ENCODE measurements around the gene MYO1D. TPM values are rescaled to one million over a fixed set of nuclear protein-coding genes. Genes with fewer than 3 reads are reported as not detected.

The MYO1D gene
- total and polyA plus RNA-seq, 2 of the 13 experiments (the other 11 are each of a cell fraction or from before 2014, with no cell fraction given), result 13.2 to 17.3 TPM

DNA sequence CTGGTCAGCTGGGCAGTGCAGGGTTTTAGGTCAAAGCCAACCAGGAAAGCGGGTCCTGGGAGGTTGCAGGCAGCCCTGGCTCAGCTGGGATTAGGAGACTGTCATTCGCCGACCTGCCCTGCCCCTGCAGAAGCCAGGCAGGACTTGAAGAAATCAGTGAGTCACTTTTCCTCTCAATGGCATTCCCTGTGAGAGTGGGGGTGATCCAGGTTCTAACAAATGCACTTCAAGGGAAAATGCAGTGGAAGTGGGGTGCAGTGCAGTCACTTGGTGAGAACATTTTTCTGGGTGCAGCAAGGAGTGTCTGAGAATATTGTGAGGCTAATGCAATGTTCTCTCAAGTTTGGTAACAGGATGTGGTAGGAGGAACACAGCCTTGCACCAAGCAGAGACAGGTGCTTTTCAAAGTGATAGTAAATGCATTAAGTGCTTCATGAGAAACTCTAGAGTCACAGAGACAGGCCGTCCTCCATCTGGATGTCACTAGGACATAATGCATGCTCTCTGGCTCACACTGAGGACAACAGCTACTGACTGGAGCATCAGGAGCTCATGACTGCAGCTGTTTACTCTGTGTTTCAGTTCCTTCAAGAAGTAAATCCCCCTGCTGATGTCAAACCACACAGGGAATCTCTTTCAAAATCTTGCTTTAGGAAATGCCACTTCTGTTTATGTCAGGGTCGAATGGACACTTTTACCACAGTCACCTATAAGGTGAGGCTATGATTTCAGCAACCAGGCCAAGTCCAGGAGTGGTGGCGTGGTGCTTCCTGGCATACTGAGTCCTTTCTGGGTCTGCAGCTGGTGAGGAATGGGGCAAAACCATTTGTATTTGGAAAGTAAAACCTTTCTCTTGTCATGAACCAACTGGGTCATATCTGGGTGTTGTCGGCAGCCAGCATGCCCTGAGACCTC lies 373.4 kb downstream of the MYO1D start:
- TF ChIP-seq, protein P1, sequence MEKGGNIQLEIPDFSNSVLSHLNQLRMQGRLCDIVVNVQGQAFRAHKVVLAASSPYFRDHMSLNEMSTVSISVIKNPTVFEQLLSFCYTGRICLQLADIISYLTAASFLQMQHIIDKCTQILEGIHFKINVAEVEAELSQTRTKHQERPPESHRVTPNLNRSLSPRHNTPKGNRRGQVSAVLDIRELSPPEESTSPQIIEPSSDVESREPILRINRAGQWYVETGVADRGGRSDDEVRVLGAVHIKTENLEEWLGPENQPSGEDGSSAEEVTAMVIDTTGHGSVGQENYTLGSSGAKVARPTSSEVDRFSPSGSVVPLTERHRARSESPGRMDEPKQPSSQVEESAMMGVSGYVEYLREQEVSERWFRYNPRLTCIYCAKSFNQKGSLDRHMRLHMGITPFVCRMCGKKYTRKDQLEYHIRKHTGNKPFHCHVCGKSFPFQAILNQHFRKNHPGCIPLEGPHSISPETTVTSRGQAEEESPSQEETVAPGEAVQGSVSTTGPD (CRISPR knock-in tag; IDR thresholded peaks at IDR 0.05), result no peak
- TF ChIP-seq ZSCAN31 (CRISPR knock-in tag; IDR thresholded peaks at IDR 0.05; ENCODE audit: low read depth) (no peak), HNF4G (IDR thresholded peaks at IDR 0.05; ENCODE audit: borderline replicate concordance, low read depth, low read length) (no peak), HNF4G (CRISPR knock-in tag; IDR thresholded peaks at IDR 0.05; ENCODE audit: borderline replicate concordance, low read depth) (no peak), THYN1 (CRISPR knock-in tag; IDR thresholded peaks at IDR 0.05; ENCODE audit: borderline replicate concordance, low read depth) (no peak), ZBTB8A (CRISPR knock-in tag; IDR thresholded peaks at IDR 0.05; ENCODE audit: borderline replicate concordance, low read depth) (no peak), PAX8 (CRISPR knock-in tag; IDR thresholded peaks at IDR 0.05; ENCODE audit: borderline replicate concordance) (no peak)
- TF ChIP-seq, protein P2, sequence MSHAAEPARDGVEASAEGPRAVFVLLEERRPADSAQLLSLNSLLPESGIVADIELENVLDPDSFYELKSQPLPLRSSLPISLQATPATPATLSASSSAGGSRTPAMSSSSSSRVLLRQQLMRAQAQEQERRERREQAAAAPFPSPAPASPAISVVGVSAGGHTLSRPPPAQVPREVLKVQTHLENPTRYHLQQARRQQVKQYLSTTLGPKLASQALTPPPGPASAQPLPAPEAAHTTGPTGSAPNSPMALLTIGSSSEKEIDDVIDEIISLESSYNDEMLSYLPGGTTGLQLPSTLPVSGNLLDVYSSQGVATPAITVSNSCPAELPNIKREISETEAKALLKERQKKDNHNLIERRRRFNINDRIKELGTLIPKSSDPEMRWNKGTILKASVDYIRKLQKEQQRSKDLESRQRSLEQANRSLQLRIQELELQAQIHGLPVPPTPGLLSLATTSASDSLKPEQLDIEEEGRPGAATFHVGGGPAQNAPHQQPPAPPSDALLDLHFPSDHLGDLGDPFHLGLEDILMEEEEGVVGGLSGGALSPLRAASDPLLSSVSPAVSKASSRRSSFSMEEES (CRISPR knock-in tag; IDR thresholded peaks at IDR 0.05), result no peak
- no peaks in the 10 kb centered on the region for H3K36me3 ChIP-seq (replicated peaks in 1 of 2; ENCODE audit: control insufficient read depth in 1 of 2, insufficient read depth in 2 of 2, low read length in 2 of 2)
- ChIA-PET CTCF (ENCODE audit: low intra/inter-chr PET ratio, low total read pairs) (no interaction called here), POLR2A (no interaction called here)
- BruUV-seq (replicated peaks), result no TSS peak
- in situ Hi-C loops (cut with HindIII; ENCODE audit: extremely low pct_ligation_motif_present, low pct_unique_long_range_greater_than_20kb), result no loop called here
- H3K4me2 ChIP-seq (ENCODE audit: low read depth, low read length), result no peak overlapping the region
- intact Hi-C loops (cut with micrococcal nuclease; ENCODE audit: unreplicated experiment), result no loop called here
- H3K27ac ChIP-seq (ENCODE audit: extremely low read length, insufficient read depth, low read length), result no peak overlapping the region
- no peaks in the 10 kb centered on the region for H3K27me3 ChIP-seq (ENCODE audit: control insufficient read depth in 1 of 2, insufficient read depth in 2 of 2, low read length in 2 of 2)
- DNase-seq (ENCODE audit: low spot score), result no peak
- H3K4me1 ChIP-seq (ENCODE audit: insufficient read depth, low read length), result peaks cover 16% of the 10 kb centered on the region
- H3K4me3 ChIP-seq (replicated peaks in 1 of 3; ENCODE audit: insufficient read depth in 1 of 3, low read depth in 2 of 3, low read length in 3 of 3), result no peak overlapping the region
- H2AFZ ChIP-seq (ENCODE audit: low read length), result no peak overlapping the region
- H3K9ac ChIP-seq (ENCODE audit: insufficient read depth, low read depth, low read length), result no peak overlapping the region
- no peak for ATAC-seq
- no peaks in the 10 kb centered on the region for H3K9me3 ChIP-seq (ENCODE audit: low read length)
- no peak for FAIRE-seq
- 62% methylated on average over 5 of the region's 7 CpGs for WGBS (ENCODE audit: low lambda C conversion rate)
- no peaks in the 10 kb centered on the region for H4K20me1 ChIP-seq (ENCODE audit: insufficient read depth, low read length)
- no peaks in the 10 kb centered on the region for H3K79me2 ChIP-seq (ENCODE audit: insufficient read depth, low read length)

Data from HepG2 (cell line).